Panc1 (cell line): ENCODE results near the gene AQP1. TPM values are rescaled to one million over a fixed set of nuclear protein-coding genes. Genes with fewer than 3 reads are reported as not detected.

ENCODE experiments used
- ATAC-seq: fragments of 200-7000 bp; cut with Tn5 transposase; 2 replicates; pipeline ENCODE4 v1.9.1; 2020; ENCODE audit warnings: mild to moderate bottlenecking, moderate library complexity
- BruUV-seq: library from RNA; stranded (reverse); fragments of 400-500 nt; replicated peaks from 2 replicates; lab custom pipeline; 2021; lab: Mats Ljungman, UMichigan
- CTCF ChIA-PET: fragments of 300-600 bp; sonication (Branson Sonifier 250); formaldehyde crosslinking; loops from one replicate; lab custom pipeline; 2022; ENCODE audit warnings: antibody characterized with exemption; lab: Charles Lee
- POLR2A ChIA-PET: fragments of 300-600 bp; sonication (Branson Sonifier 250); formaldehyde crosslinking; loops from one replicate; lab custom pipeline; 2022; ENCODE audit warnings: antibody characterized with exemption; lab: Charles Lee
- DNase-seq: peaks from one replicate; pipeline ENCODE4 v3.0.0-alpha.2; 2010; ENCODE audit warnings: low read depth, low spot score
- H3K27ac ChIP-seq: 2 replicates; pipeline ENCODE4 v1.5.1; 2011; ENCODE audit warnings: mild to moderate bottlenecking, low read length, inconsistent platforms
- H3K27me3 ChIP-seq: fragments of 200-500 bp; sonication (Bioruptor generic); 2 replicates; pipeline ENCODE4 v1.6.0; 2014; ENCODE audit warnings: low read length, inconsistent platforms; ENCODE audit not compliant: control insufficient read depth, insufficient read depth
- H3K36me3 ChIP-seq: fragments of 200-500 bp; sonication (Bioruptor generic); 2 replicates; pipeline ENCODE4 v1.5.1; 2014; ENCODE audit warnings: inconsistent platforms, mild to moderate bottlenecking, low read length, moderate library complexity; ENCODE audit not compliant: control insufficient read depth, insufficient read depth
- H3K4me1 ChIP-seq: 2 replicates; pipeline ENCODE4 v1.5.1; 2011; ENCODE audit warnings: inconsistent platforms, mild to moderate bottlenecking, low read length, moderate library complexity; ENCODE audit not compliant: control insufficient read depth, insufficient read depth
- H3K4me3 ChIP-seq, 2 experiments: 2 replicates each; pipeline ENCODE4 v1.5.1; 2011 to 2012; ENCODE audit warnings: low read depth in 2 of 2, low read length in 2 of 2, mild to moderate bottlenecking in 2 of 2, inconsistent platforms in 1 of 2, moderate library complexity in 1 of 2
- H3K9me3 ChIP-seq: fragments of 200-500 bp; sonication (Bioruptor generic); 2 replicates; pipeline ENCODE4 v1.5.1; 2014; ENCODE audit warnings: low read depth, mild to moderate bottlenecking, inconsistent platforms, low read length, moderate library complexity; ENCODE audit not compliant: control insufficient read depth, insufficient read depth
- POLR2AphosphoS5 ChIP-seq: IDR thresholded peaks from 2 replicates; pipeline ENCODE4 v1.6.1; 2012; ENCODE audit warnings: mild to moderate bottlenecking, low read depth, low read length, moderate library complexity
- SIN3A ChIP-seq: IDR thresholded peaks from 2 replicates; pipeline ENCODE4 v1.6.1; 2012; ENCODE audit warnings: low read depth, mild to moderate bottlenecking, low read length, moderate library complexity, borderline replicate concordance; ENCODE audit not compliant: insufficient read depth
- TCF7L2 ChIP-seq: IDR thresholded peaks from 2 replicates; pipeline ENCODE4 v1.6.1; 2011; ENCODE audit warnings: mild to moderate bottlenecking, low read depth, low read length, inconsistent platforms
- in situ Hi-C: cut with HindIII; loops from 2 replicates; pipeline ENCODE4 v1.10.0; 2016; ENCODE audit warnings: low sequenced_read_pairs, low pct_unique_long_range_greater_than_20kb
- intact Hi-C: fragments of 100-400 bp; cut with micrococcal nuclease; formaldehyde crosslinking; loops from one replicate; pipeline ENCODE4 v1.10.0; 2022; ENCODE audit not compliant: unreplicated experiment
- total RNA-seq: library from RNA; stranded (reverse); gene quantifications from one replicate; pipeline ENCODE4 v1.2.1, GENCODE V29; 2021; ENCODE audit not compliant: unreplicated experiment
- TF ChIP-seq, protein P1 (sequence below): fragments of 450-650 bp; IDR thresholded peaks from 2 replicates; pipeline ENCODE4 v1.5.1; 2017; ENCODE audit warnings: mild to moderate bottlenecking
- TF ChIP-seq, protein P2 (sequence below), 2 experiments: IDR thresholded peaks; 2 replicates each; pipeline ENCODE4 v1.6.1; 2011 to 2012; ENCODE audit warnings: low read depth in 2 of 2, control low read depth in 1 of 2, low read length in 1 of 2, mild to moderate bottlenecking in 1 of 2, moderate library complexity in 1 of 2; ENCODE audit not compliant: insufficient read depth in 1 of 2

Gene AQP1
- total RNA-seq, 1 experiment from 2014 or later: 0.57 TPM

DNA sequence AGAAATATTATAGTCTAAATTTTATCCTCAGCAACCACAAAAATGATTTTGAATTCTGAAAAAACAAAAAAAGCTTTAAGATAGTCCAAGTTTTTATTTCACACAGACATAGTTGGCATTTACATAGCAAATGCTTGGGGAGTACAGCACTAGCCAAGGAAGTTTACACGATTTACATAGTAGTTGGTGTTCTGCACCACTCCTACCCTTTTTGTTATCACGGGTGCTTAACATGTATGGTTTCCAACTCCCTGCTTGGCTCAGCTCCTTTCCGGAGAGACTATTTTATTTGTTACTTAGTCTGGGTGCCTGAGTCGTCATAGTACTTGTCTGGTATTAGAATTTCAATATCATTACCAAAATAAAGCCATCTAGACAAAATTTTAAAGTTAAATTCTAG is 43.3 kb downstream of the AQP1 start:
- CTCF ChIA-PET: no interaction called here
- Histone ChIP-seq H3K36me3 (no peaks in the 10 kb centered on the region), H3K9me3 (peaks cover 5% of the 10 kb centered on the region; the same call in 1 of the 2 replicates), H3K4me3 (no peak overlapping the region), H3K4me1 (no peaks in the 10 kb centered on the region), H3K27me3 (peaks cover 3% of the 10 kb centered on the region; the same call in 1 of the 2 replicates), H3K27ac (no peak overlapping the region)
- POLR2A ChIA-PET: no interaction called here
- BruUV-seq: no TSS peak
- in situ Hi-C loops (no loop called here), intact Hi-C loops (no loop called here)
- TF ChIP-seq SIN3A (no peak), TCF7L2 (no peak), POLR2AphosphoS5 (no peak)
- TF ChIP-seq, protein P1, sequence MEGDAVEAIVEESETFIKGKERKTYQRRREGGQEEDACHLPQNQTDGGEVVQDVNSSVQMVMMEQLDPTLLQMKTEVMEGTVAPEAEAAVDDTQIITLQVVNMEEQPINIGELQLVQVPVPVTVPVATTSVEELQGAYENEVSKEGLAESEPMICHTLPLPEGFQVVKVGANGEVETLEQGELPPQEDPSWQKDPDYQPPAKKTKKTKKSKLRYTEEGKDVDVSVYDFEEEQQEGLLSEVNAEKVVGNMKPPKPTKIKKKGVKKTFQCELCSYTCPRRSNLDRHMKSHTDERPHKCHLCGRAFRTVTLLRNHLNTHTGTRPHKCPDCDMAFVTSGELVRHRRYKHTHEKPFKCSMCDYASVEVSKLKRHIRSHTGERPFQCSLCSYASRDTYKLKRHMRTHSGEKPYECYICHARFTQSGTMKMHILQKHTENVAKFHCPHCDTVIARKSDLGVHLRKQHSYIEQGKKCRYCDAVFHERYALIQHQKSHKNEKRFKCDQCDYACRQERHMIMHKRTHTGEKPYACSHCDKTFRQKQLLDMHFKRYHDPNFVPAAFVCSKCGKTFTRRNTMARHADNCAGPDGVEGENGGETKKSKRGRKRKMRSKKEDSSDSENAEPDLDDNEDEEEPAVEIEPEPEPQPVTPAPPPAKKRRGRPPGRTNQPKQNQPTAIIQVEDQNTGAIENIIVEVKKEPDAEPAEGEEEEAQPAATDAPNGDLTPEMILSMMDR: no peak
- TF ChIP-seq, protein P2, sequence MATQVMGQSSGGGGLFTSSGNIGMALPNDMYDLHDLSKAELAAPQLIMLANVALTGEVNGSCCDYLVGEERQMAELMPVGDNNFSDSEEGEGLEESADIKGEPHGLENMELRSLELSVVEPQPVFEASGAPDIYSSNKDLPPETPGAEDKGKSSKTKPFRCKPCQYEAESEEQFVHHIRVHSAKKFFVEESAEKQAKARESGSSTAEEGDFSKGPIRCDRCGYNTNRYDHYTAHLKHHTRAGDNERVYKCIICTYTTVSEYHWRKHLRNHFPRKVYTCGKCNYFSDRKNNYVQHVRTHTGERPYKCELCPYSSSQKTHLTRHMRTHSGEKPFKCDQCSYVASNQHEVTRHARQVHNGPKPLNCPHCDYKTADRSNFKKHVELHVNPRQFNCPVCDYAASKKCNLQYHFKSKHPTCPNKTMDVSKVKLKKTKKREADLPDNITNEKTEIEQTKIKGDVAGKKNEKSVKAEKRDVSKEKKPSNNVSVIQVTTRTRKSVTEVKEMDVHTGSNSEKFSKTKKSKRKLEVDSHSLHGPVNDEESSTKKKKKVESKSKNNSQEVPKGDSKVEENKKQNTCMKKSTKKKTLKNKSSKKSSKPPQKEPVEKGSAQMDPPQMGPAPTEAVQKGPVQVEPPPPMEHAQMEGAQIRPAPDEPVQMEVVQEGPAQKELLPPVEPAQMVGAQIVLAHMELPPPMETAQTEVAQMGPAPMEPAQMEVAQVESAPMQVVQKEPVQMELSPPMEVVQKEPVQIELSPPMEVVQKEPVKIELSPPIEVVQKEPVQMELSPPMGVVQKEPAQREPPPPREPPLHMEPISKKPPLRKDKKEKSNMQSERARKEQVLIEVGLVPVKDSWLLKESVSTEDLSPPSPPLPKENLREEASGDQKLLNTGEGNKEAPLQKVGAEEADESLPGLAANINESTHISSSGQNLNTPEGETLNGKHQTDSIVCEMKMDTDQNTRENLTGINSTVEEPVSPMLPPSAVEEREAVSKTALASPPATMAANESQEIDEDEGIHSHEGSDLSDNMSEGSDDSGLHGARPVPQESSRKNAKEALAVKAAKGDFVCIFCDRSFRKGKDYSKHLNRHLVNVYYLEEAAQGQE (IDR thresholded peaks at IDR 0.05; ENCODE audit: insufficient read depth in 1 of 2, low read depth in 2 of 2, low read length in 1 of 2): no peak
- ATAC-seq (no peak), DNase-seq (no peak)

DNA sequence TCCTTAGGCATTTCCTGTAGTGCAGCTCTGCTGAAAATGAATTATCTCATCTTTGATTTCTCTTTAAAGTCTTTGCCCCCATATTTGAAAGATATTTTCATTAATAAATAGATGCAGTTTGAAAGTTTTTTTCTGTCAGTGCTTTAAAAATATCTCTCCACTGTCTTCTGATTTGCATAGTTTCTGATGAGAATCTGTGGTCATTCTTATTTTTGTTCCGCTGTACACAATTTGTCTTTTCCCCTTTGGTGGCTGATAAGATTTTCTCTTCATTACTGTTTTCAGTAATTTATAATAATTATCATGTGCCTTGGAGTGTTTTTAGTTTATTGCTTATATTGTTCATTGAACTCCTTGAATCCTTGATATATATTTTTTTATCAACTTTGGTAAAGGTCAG is 45.1 kb downstream of the AQP1 start:
- POLR2A ChIA-PET: interaction anchor here (0.6 kb wide), 2 partner anchors 280 to 1252 kb away, joined by 3 read pairs; no protein-coding TSS in a partner anchor
- in situ Hi-C loops (no loop called here), intact Hi-C loops (no loop called here)
- TF ChIP-seq SIN3A (no peak), TCF7L2 (no peak), POLR2AphosphoS5 (no peak)
- TF ChIP-seq, protein P2 (IDR thresholded peaks at IDR 0.05; ENCODE audit: insufficient read depth in 1 of 2, low read depth in 2 of 2, low read length in 1 of 2): no peak
- TF ChIP-seq, protein P1: no peak
- no peaks in the 10 kb centered on the region for H3K36me3 ChIP-seq
- ATAC-seq (no peak), DNase-seq (no peak)
- H3K4me1 ChIP-seq: no peaks in the 10 kb centered on the region
- CTCF ChIA-PET: no interaction called here
- no TSS peak for BruUV-seq
- no peak overlapping the region for H3K4me3 ChIP-seq
- H3K9me3 ChIP-seq: peaks cover 5% of the 10 kb centered on the region; the same call in 1 of the 2 replicates
- H3K27ac ChIP-seq: no peak overlapping the region
- no peaks in the 10 kb centered on the region; the same call in none of the 2 replicates for H3K27me3 ChIP-seq
